Esophagus squamous epithelium (tissue), 4 donors: ENCODE results near the gene CAMK4.

Source experiments
- POLR2A ChIP-seq, 4 donors: fragments of 450-650 bp; IDR thresholded peaks; one replicate each; pipeline ENCODE4 v1.6.1; 2017; ENCODE audit warnings: antibody characterized with exemption in 4 of 4, mild to moderate bottlenecking in 4 of 4, moderate library complexity in 3 of 4
- TF ChIP-seq, protein P1 (sequence below), 6 experiments: fragments of 450-650 bp in 4 of 6; fragments of 200-600 bp in 2 of 6; sonication (generic) in 2 of 6; IDR thresholded peaks; one replicate each; pipeline ENCODE4 v1.5.1; 2016 to 2019; ENCODE audit warnings: antibody characterized with exemption in 6 of 6, mild to moderate bottlenecking in 4 of 6, moderate library complexity in 4 of 6

DNA sequence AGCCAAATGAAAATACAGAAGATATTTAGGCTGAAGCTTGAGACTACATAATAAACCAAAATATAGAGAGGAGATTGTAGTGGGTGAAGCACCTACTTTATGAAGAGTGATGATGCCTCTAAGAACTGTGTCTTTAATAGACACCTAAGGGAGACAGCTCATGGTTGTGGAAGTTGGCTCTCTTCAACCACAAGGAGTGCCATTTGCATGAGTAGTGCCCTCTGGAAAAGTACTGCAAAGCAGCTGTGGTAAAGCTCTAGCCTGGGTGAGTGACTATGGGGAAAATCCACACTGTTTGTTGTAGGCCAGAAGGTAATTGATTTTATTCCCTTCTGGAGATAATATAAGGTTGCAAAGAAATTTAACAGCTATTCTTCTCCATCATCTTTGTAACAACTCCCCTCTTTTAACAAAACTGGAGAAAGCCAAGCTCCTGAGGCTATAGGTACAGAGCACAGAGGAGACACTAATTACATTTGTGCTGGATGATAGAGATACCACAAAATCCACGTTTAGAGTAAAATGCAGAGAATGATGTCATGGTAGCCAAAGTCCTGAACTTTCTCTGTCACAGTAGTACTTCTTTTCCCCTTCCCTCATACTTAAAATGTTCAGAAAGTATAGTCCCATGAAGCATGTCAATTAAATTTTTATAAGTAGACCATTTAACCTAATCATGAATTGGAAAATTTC lies 165.4 kb downstream of the CAMK4 start:
- TF ChIP-seq POLR2A (IDR thresholded peaks at IDR 0.05): no peak
- TF ChIP-seq, protein P1, sequence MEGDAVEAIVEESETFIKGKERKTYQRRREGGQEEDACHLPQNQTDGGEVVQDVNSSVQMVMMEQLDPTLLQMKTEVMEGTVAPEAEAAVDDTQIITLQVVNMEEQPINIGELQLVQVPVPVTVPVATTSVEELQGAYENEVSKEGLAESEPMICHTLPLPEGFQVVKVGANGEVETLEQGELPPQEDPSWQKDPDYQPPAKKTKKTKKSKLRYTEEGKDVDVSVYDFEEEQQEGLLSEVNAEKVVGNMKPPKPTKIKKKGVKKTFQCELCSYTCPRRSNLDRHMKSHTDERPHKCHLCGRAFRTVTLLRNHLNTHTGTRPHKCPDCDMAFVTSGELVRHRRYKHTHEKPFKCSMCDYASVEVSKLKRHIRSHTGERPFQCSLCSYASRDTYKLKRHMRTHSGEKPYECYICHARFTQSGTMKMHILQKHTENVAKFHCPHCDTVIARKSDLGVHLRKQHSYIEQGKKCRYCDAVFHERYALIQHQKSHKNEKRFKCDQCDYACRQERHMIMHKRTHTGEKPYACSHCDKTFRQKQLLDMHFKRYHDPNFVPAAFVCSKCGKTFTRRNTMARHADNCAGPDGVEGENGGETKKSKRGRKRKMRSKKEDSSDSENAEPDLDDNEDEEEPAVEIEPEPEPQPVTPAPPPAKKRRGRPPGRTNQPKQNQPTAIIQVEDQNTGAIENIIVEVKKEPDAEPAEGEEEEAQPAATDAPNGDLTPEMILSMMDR (IDR thresholded peaks at IDR 0.05): no peak
